HEK293 (cell line): ENCODE measurements around the gene UVSSA.

Experiments used
- CTCF ChIA-PET: fragments of 350-600 bp; formaldehyde crosslinking; extraction: SDS; loops from one replicate; lab custom pipeline; 2021; ENCODE audit warnings: antibody characterized with exemption; lab: Yijun Ruan, JAX
- POLR2A ChIA-PET: fragments of 300-600 bp; formaldehyde crosslinking; extraction: SDS; loops from one replicate; lab custom pipeline; 2020; ENCODE audit warnings: antibody characterized with exemption, inconsistent platforms; lab: Yijun Ruan, JAX
- H3K27ac ChIP-seq: fragments of 200-500 bp; sonication (Bioruptor generic); 2 replicates; pipeline ENCODE4 v1.5.1; 2014; ENCODE audit warnings: low read depth, low read length, control low read depth, inconsistent platforms; ENCODE audit errors: extremely low read depth
- H3K36me3 ChIP-seq, 2 experiments: fragments of 200-500 bp in 1 of 2; sonication (Bioruptor generic) in 1 of 2; 1 replicate in 1 of 2; 2 replicates in 1 of 2; pipeline ENCODE4 v1.5.1; 2014 to 2017; ENCODE audit warnings: inconsistent platforms in 2 of 2, low read length in 2 of 2; ENCODE audit not compliant: control insufficient read depth in 2 of 2, insufficient read depth in 1 of 2
- H3K4me1 ChIP-seq: fragments of 200-500 bp; sonication (Bioruptor generic); 2 replicates; pipeline ENCODE4 v1.5.1; 2014; ENCODE audit warnings: mild to moderate bottlenecking, low read length, inconsistent platforms; ENCODE audit not compliant: control insufficient read depth, insufficient read depth
- H3K4me3 ChIP-seq: 2 replicates; pipeline ENCODE4 v1.5.1; 2011; ENCODE audit warnings: low read depth, mild to moderate bottlenecking, control low read depth, low read length, moderate library complexity
- H3K9me3 ChIP-seq: fragments of 200-500 bp; sonication (Bioruptor generic); 2 replicates; pipeline ENCODE4 v1.5.1; 2014; ENCODE audit warnings: low read depth, low read length, inconsistent platforms; ENCODE audit not compliant: control insufficient read depth, insufficient read depth
- BCL11A ChIP-seq: fragments of 450-650 bp; formaldehyde crosslinking; IDR thresholded peaks from 2 replicates; pipeline ENCODE4 v1.5.1; 2016; ENCODE audit warnings: low read depth, missing biosample characterization, missing genetic modification characterization
- HOXC10 ChIP-seq: sonication (generic); formaldehyde crosslinking; IDR thresholded peaks from 2 replicates; pipeline ENCODE4 v1.8.1; 2023; ENCODE audit warnings: mild to moderate bottlenecking, missing genetic modification reagents
- IKZF3 ChIP-seq: fragments of 450-650 bp; IDR thresholded peaks from 2 replicates; pipeline ENCODE4 v1.5.0; 2018; ENCODE audit warnings: missing biosample characterization, mild to moderate bottlenecking, missing genetic modification characterization, moderate library complexity
- KLF1 ChIP-seq: fragments of 450-650 bp; formaldehyde crosslinking; IDR thresholded peaks from 2 replicates; pipeline ENCODE4 v1.5.1; 2016; ENCODE audit warnings: missing biosample characterization, missing genetic modification characterization
- KLF16 ChIP-seq: fragments of 450-650 bp; formaldehyde crosslinking; IDR thresholded peaks from 2 replicates; pipeline ENCODE4 v1.5.1; 2017; ENCODE audit warnings: missing biosample characterization, missing genetic modification characterization
- KLF8 ChIP-seq: fragments of 450-650 bp; formaldehyde crosslinking; IDR thresholded peaks from 2 replicates; pipeline ENCODE4 v1.5.1; 2016; ENCODE audit warnings: missing biosample characterization, missing genetic modification characterization
- MYNN ChIP-seq: fragments of 450-650 bp; formaldehyde crosslinking; IDR thresholded peaks from 2 replicates; pipeline ENCODE4 v1.5.1; 2016; ENCODE audit warnings: missing biosample characterization, missing genetic modification characterization, borderline replicate concordance
- SCRT2 ChIP-seq: fragments of 450-650 bp; formaldehyde crosslinking; IDR thresholded peaks from 2 replicates; pipeline ENCODE4 v1.5.1; 2016; ENCODE audit warnings: missing biosample characterization, missing genetic modification characterization
- SP7 ChIP-seq: fragments of 450-650 bp; formaldehyde crosslinking; IDR thresholded peaks from 2 replicates; pipeline ENCODE4 v1.5.1; 2016; ENCODE audit warnings: missing biosample characterization, missing genetic modification characterization
- ZFHX2 ChIP-seq: fragments of 450-650 bp; formaldehyde crosslinking; conservative IDR thresholded peaks from 2 replicates; pipeline ENCODE4 v1.5.1; 2016; ENCODE audit warnings: missing biosample characterization, missing genetic modification characterization
- ZFP3 ChIP-seq: fragments of 450-650 bp; formaldehyde crosslinking; IDR thresholded peaks from 2 replicates; pipeline ENCODE4 v1.5.1; 2016; ENCODE audit warnings: low read depth, missing biosample characterization, missing genetic modification characterization
- ZNF302 ChIP-seq: fragments of 450-650 bp; formaldehyde crosslinking; IDR thresholded peaks from 2 replicates; pipeline ENCODE4 v1.5.1; 2016; ENCODE audit warnings: missing biosample characterization, missing genetic modification characterization, low read depth
- ZNF311 ChIP-seq: fragments of 450-650 bp; formaldehyde crosslinking; IDR thresholded peaks from 2 replicates; pipeline ENCODE4 v1.5.1; 2017; ENCODE audit warnings: missing biosample characterization, missing genetic modification characterization, borderline replicate concordance
- ZNF37A ChIP-seq: fragments of 450-650 bp; IDR thresholded peaks from 2 replicates; pipeline ENCODE4 v1.5.1; 2018; ENCODE audit warnings: missing biosample characterization, missing genetic modification characterization
- ZNF391 ChIP-seq: fragments of 450-650 bp; formaldehyde crosslinking; IDR thresholded peaks from 2 replicates; pipeline ENCODE4 v1.5.1; 2016; ENCODE audit warnings: low read depth, missing biosample characterization, missing genetic modification characterization, borderline replicate concordance
- ZNF416 ChIP-seq: fragments of 450-650 bp; formaldehyde crosslinking; IDR thresholded peaks from 2 replicates; pipeline ENCODE4 v1.5.1; 2016; ENCODE audit warnings: missing biosample characterization, missing genetic modification characterization
- ZNF48 ChIP-seq: fragments of 450-650 bp; formaldehyde crosslinking; IDR thresholded peaks from 2 replicates; pipeline ENCODE4 v1.5.1; 2016; ENCODE audit warnings: missing biosample characterization, missing genetic modification characterization
- ZNF521 ChIP-seq: fragments of 450-650 bp; formaldehyde crosslinking; IDR thresholded peaks from 2 replicates; pipeline ENCODE4 v1.5.1; 2017; ENCODE audit warnings: missing biosample characterization, mild to moderate bottlenecking, missing genetic modification characterization
- ZNF600 ChIP-seq: fragments of 450-650 bp; formaldehyde crosslinking; IDR thresholded peaks from 2 replicates; pipeline ENCODE4 v1.5.1; 2016; ENCODE audit warnings: missing biosample characterization, missing genetic modification characterization
- ZNF610 ChIP-seq: fragments of 450-650 bp; formaldehyde crosslinking; IDR thresholded peaks from 2 replicates; pipeline ENCODE4 v1.5.1; 2016; ENCODE audit warnings: missing biosample characterization, missing genetic modification characterization, borderline replicate concordance
- ZNF624 ChIP-seq: fragments of 450-650 bp; formaldehyde crosslinking; IDR thresholded peaks from 2 replicates; pipeline ENCODE4 v1.5.1; 2017; ENCODE audit warnings: missing biosample characterization, missing genetic modification characterization
- ZNF837 ChIP-seq: fragments of 450-650 bp; formaldehyde crosslinking; IDR thresholded peaks from 2 replicates; pipeline ENCODE4 v1.5.1; 2016; ENCODE audit warnings: missing biosample characterization, missing genetic modification characterization
- ZSCAN16 ChIP-seq: fragments of 450-650 bp; formaldehyde crosslinking; IDR thresholded peaks from 2 replicates; pipeline ENCODE4 v1.5.1; 2016; ENCODE audit warnings: missing biosample characterization, missing genetic modification characterization
- TF ChIP-seq, protein P1 (sequence below): fragments of 450-650 bp; formaldehyde crosslinking; IDR thresholded peaks from 2 replicates; pipeline ENCODE4 v1.5.1; 2016; ENCODE audit warnings: missing biosample characterization, missing genetic modification characterization
- TF ChIP-seq, protein P2 (sequence below): fragments of 450-650 bp; formaldehyde crosslinking; IDR thresholded peaks from 2 replicates; pipeline ENCODE4 v1.5.1; 2016; ENCODE audit warnings: missing biosample characterization, missing genetic modification characterization
- TF ChIP-seq, protein P3 (sequence below): fragments of 450-650 bp; formaldehyde crosslinking; IDR thresholded peaks from 2 replicates; pipeline ENCODE4 v1.5.1; 2016; ENCODE audit warnings: missing biosample characterization, missing genetic modification characterization, borderline replicate concordance
- TF ChIP-seq, protein P4 (sequence below): fragments of 450-650 bp; formaldehyde crosslinking; IDR thresholded peaks from 2 replicates; pipeline ENCODE4 v1.5.0; 2017; ENCODE audit warnings: missing biosample characterization, missing genetic modification characterization, borderline replicate concordance
- TF ChIP-seq, protein P5 (sequence below): fragments of 450-650 bp; formaldehyde crosslinking; IDR thresholded peaks from 2 replicates; pipeline ENCODE4 v1.5.1; 2016; ENCODE audit warnings: missing biosample characterization, missing genetic modification characterization
- TF ChIP-seq, protein P6 (sequence below): fragments of 450-650 bp; formaldehyde crosslinking; IDR thresholded peaks from 2 replicates; pipeline ENCODE4 v1.5.1; 2016; ENCODE audit warnings: missing biosample characterization, missing genetic modification characterization, low read depth

The UVSSA gene

DNA sequence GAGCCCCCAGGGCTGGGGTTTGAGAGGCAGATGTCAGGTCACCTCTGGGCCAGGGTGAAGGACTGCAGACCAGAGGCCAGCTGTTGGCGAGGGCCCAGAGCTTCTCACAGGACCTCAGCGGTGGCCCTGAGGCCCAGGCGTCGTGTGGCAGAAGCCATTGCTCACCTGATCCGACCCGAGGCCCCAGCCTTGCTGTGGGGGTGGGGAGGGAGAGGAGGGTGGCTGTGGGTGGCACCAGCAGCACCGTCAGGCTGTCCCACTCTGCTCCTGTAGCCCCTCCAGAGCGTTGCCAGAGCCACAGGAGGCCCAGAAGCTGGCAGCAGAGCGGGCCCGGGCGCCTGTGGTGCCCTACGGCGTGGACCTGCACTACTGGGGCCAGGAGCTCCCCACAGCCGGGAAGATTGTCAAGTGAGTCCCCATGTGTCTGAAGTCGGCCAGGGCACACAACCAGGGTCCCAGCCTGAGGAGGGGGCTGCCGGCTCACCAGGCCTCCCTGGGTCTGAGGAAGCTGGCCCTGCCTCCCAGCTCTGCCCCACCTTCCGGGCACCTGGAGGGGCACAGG, 28.8 kb downstream of the UVSSA start (continued):
- TF ChIP-seq, protein P1, sequence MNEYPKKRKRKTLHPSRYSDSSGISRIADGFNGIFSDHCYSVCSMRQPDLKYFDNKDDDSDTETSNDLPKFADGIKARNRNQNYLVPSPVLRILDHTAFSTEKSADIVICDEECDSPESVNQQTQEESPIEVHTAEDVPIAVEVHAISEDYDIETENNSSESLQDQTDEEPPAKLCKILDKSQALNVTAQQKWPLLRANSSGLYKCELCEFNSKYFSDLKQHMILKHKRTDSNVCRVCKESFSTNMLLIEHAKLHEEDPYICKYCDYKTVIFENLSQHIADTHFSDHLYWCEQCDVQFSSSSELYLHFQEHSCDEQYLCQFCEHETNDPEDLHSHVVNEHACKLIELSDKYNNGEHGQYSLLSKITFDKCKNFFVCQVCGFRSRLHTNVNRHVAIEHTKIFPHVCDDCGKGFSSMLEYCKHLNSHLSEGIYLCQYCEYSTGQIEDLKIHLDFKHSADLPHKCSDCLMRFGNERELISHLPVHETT (tag by site-specific recombination), result no peak
- TF ChIP-seq ZNF48 (tag by site-specific recombination) (no peak), ZNF837 (tag by site-specific recombination) (no peak), ZFHX2 (tag by site-specific recombination) (no peak), ZNF521 (no peak), KLF8 (tag by site-specific recombination) (no peak), SP7 (tag by site-specific recombination) (no peak), BCL11A (no peak), ZNF600 (tag by site-specific recombination) (no peak), IKZF3 (tag by site-specific recombination) (no peak), MYNN (no peak), ZNF610 (tag by site-specific recombination) (no peak)
- TF ChIP-seq, protein P2, sequence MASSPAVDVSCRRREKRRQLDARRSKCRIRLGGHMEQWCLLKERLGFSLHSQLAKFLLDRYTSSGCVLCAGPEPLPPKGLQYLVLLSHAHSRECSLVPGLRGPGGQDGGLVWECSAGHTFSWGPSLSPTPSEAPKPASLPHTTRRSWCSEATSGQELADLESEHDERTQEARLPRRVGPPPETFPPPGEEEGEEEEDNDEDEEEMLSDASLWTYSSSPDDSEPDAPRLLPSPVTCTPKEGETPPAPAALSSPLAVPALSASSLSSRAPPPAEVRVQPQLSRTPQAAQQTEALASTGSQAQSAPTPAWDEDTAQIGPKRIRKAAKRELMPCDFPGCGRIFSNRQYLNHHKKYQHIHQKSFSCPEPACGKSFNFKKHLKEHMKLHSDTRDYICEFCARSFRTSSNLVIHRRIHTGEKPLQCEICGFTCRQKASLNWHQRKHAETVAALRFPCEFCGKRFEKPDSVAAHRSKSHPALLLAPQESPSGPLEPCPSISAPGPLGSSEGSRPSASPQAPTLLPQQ (tag by site-specific recombination), result no peak
- TF ChIP-seq, protein P3, sequence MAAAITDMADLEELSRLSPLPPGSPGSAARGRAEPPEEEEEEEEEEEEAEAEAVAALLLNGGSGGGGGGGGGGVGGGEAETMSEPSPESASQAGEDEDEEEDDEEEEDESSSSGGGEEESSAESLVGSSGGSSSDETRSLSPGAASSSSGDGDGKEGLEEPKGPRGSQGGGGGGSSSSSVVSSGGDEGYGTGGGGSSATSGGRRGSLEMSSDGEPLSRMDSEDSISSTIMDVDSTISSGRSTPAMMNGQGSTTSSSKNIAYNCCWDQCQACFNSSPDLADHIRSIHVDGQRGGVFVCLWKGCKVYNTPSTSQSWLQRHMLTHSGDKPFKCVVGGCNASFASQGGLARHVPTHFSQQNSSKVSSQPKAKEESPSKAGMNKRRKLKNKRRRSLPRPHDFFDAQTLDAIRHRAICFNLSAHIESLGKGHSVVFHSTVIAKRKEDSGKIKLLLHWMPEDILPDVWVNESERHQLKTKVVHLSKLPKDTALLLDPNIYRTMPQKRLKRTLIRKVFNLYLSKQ (tag by site-specific recombination), result no peak
- TF ChIP-seq, protein P4, sequence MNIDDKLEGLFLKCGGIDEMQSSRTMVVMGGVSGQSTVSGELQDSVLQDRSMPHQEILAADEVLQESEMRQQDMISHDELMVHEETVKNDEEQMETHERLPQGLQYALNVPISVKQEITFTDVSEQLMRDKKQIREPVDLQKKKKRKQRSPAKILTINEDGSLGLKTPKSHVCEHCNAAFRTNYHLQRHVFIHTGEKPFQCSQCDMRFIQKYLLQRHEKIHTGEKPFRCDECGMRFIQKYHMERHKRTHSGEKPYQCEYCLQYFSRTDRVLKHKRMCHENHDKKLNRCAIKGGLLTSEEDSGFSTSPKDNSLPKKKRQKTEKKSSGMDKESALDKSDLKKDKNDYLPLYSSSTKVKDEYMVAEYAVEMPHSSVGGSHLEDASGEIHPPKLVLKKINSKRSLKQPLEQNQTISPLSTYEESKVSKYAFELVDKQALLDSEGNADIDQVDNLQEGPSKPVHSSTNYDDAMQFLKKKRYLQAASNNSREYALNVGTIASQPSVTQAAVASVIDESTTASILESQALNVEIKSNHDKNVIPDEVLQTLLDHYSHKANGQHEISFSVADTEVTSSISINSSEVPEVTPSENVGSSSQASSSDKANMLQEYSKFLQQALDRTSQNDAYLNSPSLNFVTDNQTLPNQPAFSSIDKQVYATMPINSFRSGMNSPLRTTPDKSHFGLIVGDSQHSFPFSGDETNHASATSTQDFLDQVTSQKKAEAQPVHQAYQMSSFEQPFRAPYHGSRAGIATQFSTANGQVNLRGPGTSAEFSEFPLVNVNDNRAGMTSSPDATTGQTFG (tag by site-specific recombination), result no peak
- TF ChIP-seq, all 188 proteins: peak for 0

DNA sequence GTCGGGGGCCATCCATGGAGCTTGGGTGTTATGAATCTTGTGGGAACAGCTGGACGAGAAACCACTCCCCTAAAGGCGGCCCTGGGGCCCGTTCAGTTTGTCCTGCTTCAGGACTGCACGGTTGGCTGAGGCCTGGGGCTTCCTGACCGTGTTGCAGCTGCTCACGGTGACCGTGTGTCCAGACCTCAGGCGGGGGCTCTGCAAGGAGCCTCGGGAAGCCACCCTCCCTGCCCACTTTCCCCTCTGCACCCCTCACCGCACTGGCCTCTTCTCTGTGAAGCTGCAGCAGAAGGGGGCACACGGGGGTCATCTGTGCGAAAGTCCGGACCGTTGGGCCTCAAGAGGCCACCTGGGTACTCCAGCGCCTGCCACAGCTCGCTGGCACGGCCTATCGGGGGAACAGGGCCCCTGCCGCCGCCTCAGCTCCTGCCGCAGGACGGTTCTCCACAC, 29.4 kb downstream of the UVSSA start:
- TF ChIP-seq, protein P5, sequence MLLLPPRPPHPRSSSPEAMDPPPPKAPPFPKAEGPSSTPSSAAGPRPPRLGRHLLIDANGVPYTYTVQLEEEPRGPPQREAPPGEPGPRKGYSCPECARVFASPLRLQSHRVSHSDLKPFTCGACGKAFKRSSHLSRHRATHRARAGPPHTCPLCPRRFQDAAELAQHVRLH (tag by site-specific recombination), result no peak
- TF ChIP-seq ZFP3 (no peak), ZNF37A (tag by site-specific recombination) (no peak), ZNF302 (no peak), ZSCAN16 (no peak), ZNF391 (tag by site-specific recombination) (no peak), ZNF311 (tag by site-specific recombination) (no peak), ZNF416 (tag by site-specific recombination) (no peak), ZNF624 (no peak), SCRT2 (tag by site-specific recombination) (no peak), KLF16 (tag by site-specific recombination) (no peak), KLF1 (tag by site-specific recombination) (no peak), HOXC10 (no peak)
- TF ChIP-seq, protein P6, sequence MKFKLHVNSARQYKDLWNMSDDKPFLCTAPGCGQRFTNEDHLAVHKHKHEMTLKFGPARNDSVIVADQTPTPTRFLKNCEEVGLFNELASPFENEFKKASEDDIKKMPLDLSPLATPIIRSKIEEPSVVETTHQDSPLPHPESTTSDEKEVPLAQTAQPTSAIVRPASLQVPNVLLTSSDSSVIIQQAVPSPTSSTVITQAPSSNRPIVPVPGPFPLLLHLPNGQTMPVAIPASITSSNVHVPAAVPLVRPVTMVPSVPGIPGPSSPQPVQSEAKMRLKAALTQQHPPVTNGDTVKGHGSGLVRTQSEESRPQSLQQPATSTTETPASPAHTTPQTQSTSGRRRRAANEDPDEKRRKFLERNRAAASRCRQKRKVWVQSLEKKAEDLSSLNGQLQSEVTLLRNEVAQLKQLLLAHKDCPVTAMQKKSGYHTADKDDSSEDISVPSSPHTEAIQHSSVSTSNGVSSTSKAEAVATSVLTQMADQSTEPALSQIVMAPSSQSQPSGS (tag by site-specific recombination), result no peak
- peaks cover 0 to 34% of the 10 kb centered on the region in 2 experiments; a peak in 1 of 3 replicates for H3K36me3 ChIP-seq
- no peak overlapping the region for H3K4me3 ChIP-seq
- ChIA-PET CTCF (interaction anchor here (0.6 kb wide), 1 partner anchor 205 kb away, joined by 3 read pairs; no protein-coding TSS in a partner anchor), POLR2A (interaction anchor here (0.5 kb wide), 1 partner anchor 255 kb away, joined by 3 read pairs; no protein-coding TSS in a partner anchor)
- H3K27ac ChIP-seq, result no peak overlapping the region
- H3K9me3 ChIP-seq, result no peaks in the 10 kb centered on the region
- no peaks in the 10 kb centered on the region for H3K4me1 ChIP-seq
